HepG2 (cell line): Measurements from ENCODE around the gene FLYWCH1. TPM values are rescaled to one million over a fixed set of nuclear protein-coding genes. Genes with fewer than 3 reads are reported as not detected.

Source experiments
- DMTF1 ChIP-seq: sonication (generic); formaldehyde crosslinking; IDR thresholded peaks from 2 replicates; pipeline ENCODE4 v1.4.0; 2020; ENCODE audit warnings: mild to moderate bottlenecking, missing genetic modification reagents
- MLX ChIP-seq: IDR thresholded peaks from 2 replicates; pipeline ENCODE4 v1.6.1; 2016
- REL ChIP-seq: sonication (generic); formaldehyde crosslinking; conservative IDR thresholded peaks from 2 replicates; pipeline ENCODE4 v1.8.0; 2022; ENCODE audit warnings: mild to moderate bottlenecking, missing genetic modification reagents, moderate library complexity
- RNF219 ChIP-seq: sonication (generic); formaldehyde crosslinking; IDR thresholded peaks from 2 replicates; pipeline ENCODE4 v1.5.0; 2020; ENCODE audit warnings: mild to moderate bottlenecking, missing genetic modification reagents
- SMARCE1 ChIP-seq: fragments of 450-650 bp; IDR thresholded peaks from 2 replicates; pipeline ENCODE4 v1.6.1; 2017; ENCODE audit warnings: borderline replicate concordance
- TAF15 ChIP-seq: fragments of 200-400 bp; formaldehyde crosslinking; IDR thresholded peaks from one replicate; pipeline ENCODE4 v1.6.1; 2018; ENCODE audit warnings: mild to moderate bottlenecking, low read depth, low read length; ENCODE audit not compliant: poor library complexity, severe bottlenecking
- TEAD3 ChIP-seq: optimal IDR thresholded peaks from 2 replicates; pipeline ENCODE3; 2016; ENCODE audit warnings: borderline replicate concordance
- ZBTB14 ChIP-seq: sonication (generic); formaldehyde crosslinking; IDR thresholded peaks from 2 replicates; pipeline ENCODE4 v1.4.0; 2020; ENCODE audit warnings: missing genetic modification reagents
- ZBTB33 ChIP-seq: sonication (generic); formaldehyde crosslinking; IDR thresholded peaks from 2 replicates; pipeline ENCODE4 v1.4.0; 2020; ENCODE audit warnings: missing genetic modification reagents
- ZFX ChIP-seq: sonication (generic); formaldehyde crosslinking; IDR thresholded peaks from 2 replicates; pipeline ENCODE4 v1.4.0; 2020; ENCODE audit warnings: mild to moderate bottlenecking, low read depth, missing genetic modification reagents, moderate library complexity
- ZGPAT ChIP-seq: IDR thresholded peaks from 2 replicates; pipeline ENCODE4 v1.6.1; 2016; ENCODE audit warnings: mild to moderate bottlenecking
- ZKSCAN5 ChIP-seq: sonication (generic); formaldehyde crosslinking; IDR thresholded peaks from 2 replicates; pipeline ENCODE4 v1.5.1; 2020; ENCODE audit warnings: mild to moderate bottlenecking, missing genetic modification reagents
- ZNF17 ChIP-seq: sonication (generic); formaldehyde crosslinking; IDR thresholded peaks from 2 replicates; pipeline ENCODE4 v1.5.0; 2020; ENCODE audit warnings: mild to moderate bottlenecking, missing genetic modification reagents
- ZNF263 ChIP-seq: sonication (generic); formaldehyde crosslinking; IDR thresholded peaks from 2 replicates; pipeline ENCODE4 v1.4.0; 2020; ENCODE audit warnings: missing genetic modification reagents
- ZNF274 ChIP-seq: sonication (generic); formaldehyde crosslinking; IDR thresholded peaks from 2 replicates; pipeline ENCODE4 v1.5.1; 2020; ENCODE audit warnings: mild to moderate bottlenecking, missing genetic modification reagents
- ZNF484 ChIP-seq: sonication (generic); formaldehyde crosslinking; IDR thresholded peaks from 2 replicates; pipeline ENCODE4 v1.5.1; 2020; ENCODE audit warnings: mild to moderate bottlenecking, low read depth, missing genetic modification reagents, borderline replicate concordance
- ZNF510 ChIP-seq: sonication (generic); formaldehyde crosslinking; IDR thresholded peaks from 2 replicates; pipeline ENCODE4 v1.4.0; 2020; ENCODE audit warnings: low read depth, mild to moderate bottlenecking, missing genetic modification reagents
- ZNF747 ChIP-seq: sonication (generic); formaldehyde crosslinking; IDR thresholded peaks from 2 replicates; pipeline ENCODE4 v1.8.1; 2023; ENCODE audit warnings: missing genetic modification reagents, mild to moderate bottlenecking, borderline replicate concordance
- ZSCAN22 ChIP-seq: sonication (generic); formaldehyde crosslinking; IDR thresholded peaks from 2 replicates; pipeline ENCODE4 v1.4.0; 2020; ENCODE audit warnings: mild to moderate bottlenecking, missing genetic modification reagents
- polyA plus RNA-seq, 8 experiments: library from polyadenylated mRNA; depleted of rRNA in 3 of 8; stranded (reverse) in 7 of 8; unstranded in 1 of 8; fragments of >200 nt; fragmentation: Illumina TruSeq in 4 of 8; extraction: Trizol in 4 of 8; gene quantifications; 2 replicates each; pipeline versions ENCODE4 v1.2.1 to v1.2.3, GENCODE V29; 2011 to 2016; ENCODE audit warnings: low read depth in 4 of 8, missing spikeins in 1 of 8, mixed read lengths in 1 of 8; ENCODE audit not compliant: insufficient read depth in 1 of 8
- total RNA-seq, 5 experiments: library from RNA; depleted of rRNA; stranded (reverse); fragments of >200 nt; fragmentation: Illumina TruSeq; extraction: Trizol; gene quantifications; 2 replicates each; pipeline ENCODE4 v1.2.3, GENCODE V29; 2016; ENCODE audit warnings: low read depth in 1 of 5

Gene FLYWCH1
- total and polyA plus RNA-seq, 2 of the 13 experiments (the other 11 are each of a cell fraction or from before 2014, with no cell fraction given) = 7.3 to 12.4 TPM

GRCh38 chr16:2911638-2912329 lies at the start of gene FLYWCH1 (continued):
- no peak for TF ChIP-seq SMARCE1
- TF ChIP-seq TAF15 = peak; percentile 58
- 0 out of 2 replicates have a peak, but pooled peaks have one; percentile 11 for TF ChIP-seq ZNF263 (CRISPR knock-in tag)
- peak; percentile 90 for TF ChIP-seq ZFX (CRISPR knock-in tag)
- no peak for TF ChIP-seq ZNF510 (CRISPR knock-in tag)
- no peak for TF ChIP-seq ZNF17 (CRISPR knock-in tag)
- TF ChIP-seq ZBTB14 (CRISPR knock-in tag) = peak; percentile 98
- TF ChIP-seq ZBTB33 (CRISPR knock-in tag) = peak; percentile 21; the same call in 1 of the 2 replicates
- TF ChIP-seq ZKSCAN5 (CRISPR knock-in tag) = no peak
- TF ChIP-seq REL (CRISPR knock-in tag) = no peak
- no peak for TF ChIP-seq ZNF484
- TF ChIP-seq ZGPAT (CRISPR knock-in tag) = peak; percentile 39; the same call in 1 of the 2 replicates
- no peak for TF ChIP-seq ZNF747 (CRISPR knock-in tag)
- TF ChIP-seq ZSCAN22 (CRISPR knock-in tag) = no peak
- TF ChIP-seq RNF219 (CRISPR knock-in tag) = no peak
- no peak for TF ChIP-seq MLX (CRISPR knock-in tag)
- no peak for TF ChIP-seq ZNF274 (CRISPR knock-in tag)
- no peak for TF ChIP-seq DMTF1 (CRISPR knock-in tag)
- peak; percentile 87 for TF ChIP-seq TEAD3 (CRISPR knock-in tag)
